DOHH2 (cell line): ENCODE data around the gene HSD11B1L.

Source experiments
- H3F3A ChIP-seq: fragments of 200-600 bp; sonication (generic), shearing (Covaris generic); 2 replicates; pipeline ENCODE4 v1.6.0; 2016; ENCODE audit warnings: antibody characterized with exemption, mild to moderate bottlenecking; ENCODE audit not compliant: control insufficient read depth, insufficient read depth
- H3K27ac ChIP-seq: fragments of 200-600 bp; sonication (generic); 2 replicates; pipeline ENCODE4 v1.5.1; 2014; ENCODE audit warnings: low read depth, mild to moderate bottlenecking, low read length, moderate library complexity
- H3K27me3 ChIP-seq: fragments of 200-600 bp; sonication (generic); 2 replicates; pipeline ENCODE4 v1.6.1; 2014; ENCODE audit warnings: mild to moderate bottlenecking, low read length, mixed read lengths; ENCODE audit not compliant: control insufficient read depth
- H3K36me3 ChIP-seq: fragments of 200-600 bp; sonication (generic); 2 replicates; pipeline ENCODE4 v1.6.1; 2014; ENCODE audit warnings: mild to moderate bottlenecking, low read length, moderate library complexity, mixed read lengths; ENCODE audit not compliant: control insufficient read depth
- H3K4me1 ChIP-seq: fragments of 200-600 bp; sonication (generic); 2 replicates; pipeline ENCODE4 v1.6.1; 2014; ENCODE audit warnings: mild to moderate bottlenecking, low read length, mixed read lengths; ENCODE audit not compliant: control insufficient read depth
- H3K4me2 ChIP-seq: fragments of 200-600 bp; sonication (generic); 2 replicates; pipeline ENCODE4 v1.6.0; 2014; ENCODE audit warnings: mild to moderate bottlenecking, low read length, moderate library complexity
- H3K4me3 ChIP-seq: fragments of 200-600 bp; sonication (generic); 2 replicates; pipeline ENCODE4 v1.5.1; 2014; ENCODE audit warnings: mild to moderate bottlenecking, low read length, mixed read lengths
- H3K79me2 ChIP-seq: fragments of 200-600 bp; sonication (generic); 2 replicates; pipeline ENCODE4 v1.6.1; 2014; ENCODE audit warnings: mild to moderate bottlenecking, low read length, mixed read lengths; ENCODE audit not compliant: control insufficient read depth
- H3K9me2 ChIP-seq: fragments of 200-600 bp; sonication (generic); replicated peaks from 2 replicates; pipeline ENCODE4 v1.6.1; 2014; ENCODE audit warnings: mild to moderate bottlenecking, low read length, mixed read lengths; ENCODE audit not compliant: control insufficient read depth
- H3K9me3 ChIP-seq: fragments of 200-600 bp; sonication (generic); 2 replicates; pipeline ENCODE4 v1.6.1; 2014; ENCODE audit warnings: antibody characterized with exemption, low read length, mixed read lengths; ENCODE audit not compliant: control insufficient read depth, insufficient read depth
- H4K20me1 ChIP-seq: fragments of 200-600 bp; sonication (generic); 2 replicates; pipeline ENCODE4 v1.6.0; 2014; ENCODE audit warnings: low read depth, mild to moderate bottlenecking, antibody characterized with exemption, low read length, moderate library complexity; ENCODE audit not compliant: control insufficient read depth, insufficient read depth
- CTCF ChIP-seq: fragments of 200-600 bp; sonication (generic); IDR thresholded peaks from one replicate; pipeline ENCODE4 v1.5.1; 2014; ENCODE audit warnings: antibody characterized with exemption, mild to moderate bottlenecking, low read depth, low read length; ENCODE audit not compliant: poor library complexity, severe bottlenecking
- EZH2phosphoT487 ChIP-seq: fragments of 200-600 bp; sonication (generic); IDR thresholded peaks from 2 replicates; pipeline ENCODE4 v1.6.1; 2017; ENCODE audit warnings: borderline replicate concordance, mild to moderate bottlenecking, antibody characterized with exemption, low read length, moderate library complexity, mixed read lengths

HSD11B1L gene

GRCh38 chr19:5690125-5690954 is 9.5 kb downstream of the HSD11B1L start, which contains the start of gene RPL36:
Gene RPL36 (plus strand): TSS chr19:5690295. CDS start chr19:5690508, 213 bp downstream.
- Histone ChIP-seq H3K4me3 (peak within 1 kb of the TSS; percentile 99), H3K4me2 (peak within 1 kb of the TSS; percentile 68), H3K79me2 (peaks cover 47% of the 10 kb centered on the region), H3K27ac (peak within 1 kb of the TSS; percentile 84), H3K9me2 (no peaks in the 10 kb centered on the region), H3K9me3 (no peaks in the 10 kb centered on the region), H3K36me3 (peaks cover 52% of the 10 kb centered on the region), H3F3A (peaks cover 19% of the 10 kb centered on the region), H3K4me1 (peaks cover 28% of the 10 kb centered on the region), H3K27me3 (no peaks in the 10 kb centered on the region), H4K20me1 (peaks cover 11% of the 10 kb centered on the region)
- TF ChIP-seq CTCF (peak; percentile 82), EZH2phosphoT487 (no peak)

DNA sequence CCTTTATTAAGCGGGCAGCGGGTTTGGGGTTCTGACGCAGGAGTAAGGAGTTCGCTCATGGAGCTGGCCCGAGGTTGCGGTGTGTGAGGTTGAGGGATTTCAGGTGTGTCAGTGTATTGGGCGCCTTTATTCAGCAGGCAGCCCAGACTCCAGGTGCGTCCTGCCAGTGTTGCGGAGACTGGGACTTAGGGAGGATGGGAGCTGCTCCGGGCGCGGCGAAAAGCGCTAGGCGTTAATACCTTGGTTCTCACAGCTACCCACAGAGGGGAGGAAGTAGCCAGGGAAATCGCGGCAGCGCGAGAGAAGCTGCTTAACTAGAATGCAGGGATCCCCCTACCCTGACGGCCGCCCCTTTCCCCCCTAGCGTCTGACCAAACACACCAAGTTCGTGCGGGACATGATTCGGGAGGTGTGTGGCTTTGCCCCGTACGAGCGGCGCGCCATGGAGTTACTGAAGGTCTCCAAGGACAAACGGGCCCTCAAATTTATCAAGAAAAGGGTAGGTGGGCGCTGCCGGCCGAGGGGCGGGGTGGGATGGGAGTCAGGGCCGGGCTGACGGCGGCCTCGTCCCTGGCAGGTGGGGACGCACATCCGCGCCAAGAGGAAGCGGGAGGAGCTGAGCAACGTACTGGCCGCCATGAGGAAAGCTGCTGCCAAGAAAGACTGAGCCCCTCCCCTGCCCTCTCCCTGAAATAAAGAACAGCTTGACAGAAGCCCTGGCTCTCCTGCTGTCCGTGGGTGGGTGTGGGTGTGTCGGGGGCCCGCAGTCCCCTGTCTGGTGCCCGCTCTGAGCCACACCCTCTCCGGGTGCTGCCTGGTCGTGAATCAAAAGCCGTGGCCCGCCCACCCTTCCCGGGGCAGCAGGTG is 10.4 kb downstream of the HSD11B1L start:
- H3K4me1 ChIP-seq = peaks cover 24% of the 10 kb centered on the region
- peaks cover 11% of the 10 kb centered on the region for H4K20me1 ChIP-seq

More for the DNA sequence above, 10.4 kb downstream of the HSD11B1L start:
- H3K4me3 ChIP-seq = peak overlapping the region; percentile 99
- peak overlapping the region; percentile 84 for H3K27ac ChIP-seq
- H3F3A ChIP-seq = peaks cover 22% of the 10 kb centered on the region
- TF ChIP-seq CTCF (no peak), EZH2phosphoT487 (no peak)
- no peaks in the 10 kb centered on the region for H3K9me2 ChIP-seq
- peaks cover 60% of the 10 kb centered on the region for H3K36me3 ChIP-seq
- H3K79me2 ChIP-seq = peaks cover 47% of the 10 kb centered on the region
- no peaks in the 10 kb centered on the region for H3K9me3 ChIP-seq
- no peaks in the 10 kb centered on the region for H3K27me3 ChIP-seq
- peak overlapping the region; percentile 68 for H3K4me2 ChIP-seq
